HL-60 (cell line): ENCODE measurements around the gene XRN2.

Experiments
- DNase-seq, 2 experiments: peaks; one replicate each; pipeline ENCODE4 v3.0.0-alpha.2; 2010 to 2020; ENCODE audit warnings: low read depth in 1 of 2, low spot score in 1 of 2
- H3K27ac ChIP-seq: fragments of 250-450 bp; sonication (Bioruptor Pico); replicated peaks from 2 replicates; pipeline ENCODE4 v1.5.1; 2020; ENCODE audit warnings: mild to moderate bottlenecking, moderate library complexity
- H3K27me3 ChIP-seq: fragments of 250-450 bp; sonication (Bioruptor Pico); 2 replicates; pipeline ENCODE4 v1.5.1; 2021; ENCODE audit warnings: mild to moderate bottlenecking, moderate library complexity; ENCODE audit not compliant: insufficient read depth, poor library complexity, severe bottlenecking
- H3K4me3 ChIP-seq: replicated peaks from 2 replicates; pipeline ENCODE4 v1.5.1; 2011; ENCODE audit warnings: mild to moderate bottlenecking, control low read depth, low read length; ENCODE audit not compliant: insufficient read depth
- GABPA ChIP-seq: IDR thresholded peaks from 2 replicates; pipeline ENCODE4 v1.6.1; 2012; ENCODE audit warnings: low read depth
- POLR2AphosphoS5 ChIP-seq: IDR thresholded peaks from 2 replicates; pipeline ENCODE4 v1.6.1; 2012; ENCODE audit warnings: low read depth
- SPI1 ChIP-seq: IDR thresholded peaks from 2 replicates; pipeline ENCODE4 v1.6.1; 2012; ENCODE audit warnings: low read depth, mild to moderate bottlenecking, borderline replicate concordance
- TF ChIP-seq, protein P1 (sequence below): IDR thresholded peaks from one replicate; pipeline ENCODE4 v1.5.1; 2011; ENCODE audit warnings: low read length, control low read depth, inconsistent platforms; ENCODE audit not compliant: insufficient read depth
- TF ChIP-seq, protein P2 (sequence below): IDR thresholded peaks from 2 replicates; pipeline ENCODE4 v1.6.1; 2012; ENCODE audit warnings: low read depth; ENCODE audit not compliant: insufficient replicate concordance

XRN2 gene

DNA sequence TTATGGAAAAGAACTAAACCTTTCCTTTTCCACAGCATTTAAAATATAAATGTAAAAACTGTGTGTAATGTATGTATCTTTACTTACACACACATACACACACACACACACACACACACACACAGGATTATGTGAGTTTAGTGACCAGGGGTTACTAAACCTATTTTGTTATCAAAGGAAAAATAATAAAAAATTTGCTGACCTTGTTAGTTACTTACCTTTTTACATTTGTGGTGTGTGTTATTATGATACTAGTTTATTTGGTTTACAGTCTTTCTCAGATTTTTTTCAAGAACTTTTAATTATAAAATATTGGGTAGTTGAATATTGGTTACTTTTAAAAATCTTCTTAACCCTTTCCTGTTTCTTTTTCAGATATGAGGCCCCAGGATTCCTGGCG is 78.5 kb downstream of the XRN2 start:
- DNase-seq: no peak
- H3K27ac ChIP-seq: no peak overlapping the region
- TF ChIP-seq, protein P1, sequence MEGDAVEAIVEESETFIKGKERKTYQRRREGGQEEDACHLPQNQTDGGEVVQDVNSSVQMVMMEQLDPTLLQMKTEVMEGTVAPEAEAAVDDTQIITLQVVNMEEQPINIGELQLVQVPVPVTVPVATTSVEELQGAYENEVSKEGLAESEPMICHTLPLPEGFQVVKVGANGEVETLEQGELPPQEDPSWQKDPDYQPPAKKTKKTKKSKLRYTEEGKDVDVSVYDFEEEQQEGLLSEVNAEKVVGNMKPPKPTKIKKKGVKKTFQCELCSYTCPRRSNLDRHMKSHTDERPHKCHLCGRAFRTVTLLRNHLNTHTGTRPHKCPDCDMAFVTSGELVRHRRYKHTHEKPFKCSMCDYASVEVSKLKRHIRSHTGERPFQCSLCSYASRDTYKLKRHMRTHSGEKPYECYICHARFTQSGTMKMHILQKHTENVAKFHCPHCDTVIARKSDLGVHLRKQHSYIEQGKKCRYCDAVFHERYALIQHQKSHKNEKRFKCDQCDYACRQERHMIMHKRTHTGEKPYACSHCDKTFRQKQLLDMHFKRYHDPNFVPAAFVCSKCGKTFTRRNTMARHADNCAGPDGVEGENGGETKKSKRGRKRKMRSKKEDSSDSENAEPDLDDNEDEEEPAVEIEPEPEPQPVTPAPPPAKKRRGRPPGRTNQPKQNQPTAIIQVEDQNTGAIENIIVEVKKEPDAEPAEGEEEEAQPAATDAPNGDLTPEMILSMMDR: no peak
- TF ChIP-seq, protein P2, sequence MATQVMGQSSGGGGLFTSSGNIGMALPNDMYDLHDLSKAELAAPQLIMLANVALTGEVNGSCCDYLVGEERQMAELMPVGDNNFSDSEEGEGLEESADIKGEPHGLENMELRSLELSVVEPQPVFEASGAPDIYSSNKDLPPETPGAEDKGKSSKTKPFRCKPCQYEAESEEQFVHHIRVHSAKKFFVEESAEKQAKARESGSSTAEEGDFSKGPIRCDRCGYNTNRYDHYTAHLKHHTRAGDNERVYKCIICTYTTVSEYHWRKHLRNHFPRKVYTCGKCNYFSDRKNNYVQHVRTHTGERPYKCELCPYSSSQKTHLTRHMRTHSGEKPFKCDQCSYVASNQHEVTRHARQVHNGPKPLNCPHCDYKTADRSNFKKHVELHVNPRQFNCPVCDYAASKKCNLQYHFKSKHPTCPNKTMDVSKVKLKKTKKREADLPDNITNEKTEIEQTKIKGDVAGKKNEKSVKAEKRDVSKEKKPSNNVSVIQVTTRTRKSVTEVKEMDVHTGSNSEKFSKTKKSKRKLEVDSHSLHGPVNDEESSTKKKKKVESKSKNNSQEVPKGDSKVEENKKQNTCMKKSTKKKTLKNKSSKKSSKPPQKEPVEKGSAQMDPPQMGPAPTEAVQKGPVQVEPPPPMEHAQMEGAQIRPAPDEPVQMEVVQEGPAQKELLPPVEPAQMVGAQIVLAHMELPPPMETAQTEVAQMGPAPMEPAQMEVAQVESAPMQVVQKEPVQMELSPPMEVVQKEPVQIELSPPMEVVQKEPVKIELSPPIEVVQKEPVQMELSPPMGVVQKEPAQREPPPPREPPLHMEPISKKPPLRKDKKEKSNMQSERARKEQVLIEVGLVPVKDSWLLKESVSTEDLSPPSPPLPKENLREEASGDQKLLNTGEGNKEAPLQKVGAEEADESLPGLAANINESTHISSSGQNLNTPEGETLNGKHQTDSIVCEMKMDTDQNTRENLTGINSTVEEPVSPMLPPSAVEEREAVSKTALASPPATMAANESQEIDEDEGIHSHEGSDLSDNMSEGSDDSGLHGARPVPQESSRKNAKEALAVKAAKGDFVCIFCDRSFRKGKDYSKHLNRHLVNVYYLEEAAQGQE: no peak
- TF ChIP-seq GABPA (no peak), SPI1 (no peak), POLR2AphosphoS5 (no peak)
- no peaks in the 10 kb centered on the region for H3K27me3 ChIP-seq
- H3K4me3 ChIP-seq: no peak overlapping the region

- Histone ChIP-seq H3K27me3 (no peaks in the 10 kb centered on the region), H3K27ac (no peak overlapping the region), H3K4me3 (no peak overlapping the region)
- no peak for DNase-seq
- TF ChIP-seq, protein P1: no peak
- no peak for TF ChIP-seq SPI1
- TF ChIP-seq, protein P2: no peak
- no peak for TF ChIP-seq GABPA
- TF ChIP-seq POLR2AphosphoS5: no peak
Observed at GRCh38 chr20:21384308-21384892, 81.3 kb downstream of the XRN2 start.

DNA sequence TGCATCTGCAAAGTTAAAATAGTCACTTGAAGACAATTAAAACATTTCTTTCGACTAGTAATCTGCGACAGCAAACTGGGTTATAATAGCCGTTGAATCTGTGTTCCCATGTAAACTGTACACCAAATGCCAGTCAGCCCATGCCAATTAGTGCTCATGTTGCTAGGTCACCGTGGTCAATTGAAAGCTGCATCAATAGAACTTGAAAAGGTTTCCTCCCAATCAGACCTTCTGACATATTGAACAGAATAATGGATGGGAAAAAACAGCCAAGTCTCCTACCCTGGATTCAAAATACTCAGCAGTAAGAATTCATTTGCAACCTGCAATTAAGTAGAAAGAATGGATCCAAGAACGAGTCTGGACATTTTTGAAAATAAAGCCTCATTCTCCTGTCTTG is 83.0 kb downstream of the XRN2 start:
- Histone ChIP-seq H3K4me3 (no peak overlapping the region), H3K27me3 (peaks cover 3% of the 10 kb centered on the region), H3K27ac (no peak overlapping the region)
- no peak for DNase-seq
- TF ChIP-seq, protein P1: no peak
- TF ChIP-seq, protein P2: no peak
- no peak for TF ChIP-seq GABPA
- TF ChIP-seq SPI1: no peak
- TF ChIP-seq POLR2AphosphoS5: no peak
